Tibial nerve (tissue), 4 donors: ENCODE results near the gene LAMB3.

ENCODE experiments used
- EP300 ChIP-seq, 2 donors: sonication (generic); formaldehyde crosslinking; IDR thresholded peaks; one replicate each; pipeline ENCODE4 v1.6.1; 2017; ENCODE audit warnings: antibody characterized with exemption in 2 of 2, mild to moderate bottlenecking in 1 of 2
- POLR2A ChIP-seq, 2 donors: fragments of 450-650 bp; IDR thresholded peaks; one replicate each; pipeline ENCODE4 v1.6.1; 2017; ENCODE audit warnings: antibody characterized with exemption in 2 of 2, mild to moderate bottlenecking in 2 of 2, moderate library complexity in 2 of 2
- TF ChIP-seq, protein P1 (sequence below), 5 experiments: fragments of 200-600 bp in 3 of 5; fragments of 450-650 bp in 2 of 5; sonication (generic) in 3 of 5; IDR thresholded peaks; one replicate each; pipeline ENCODE4 v1.5.1; 2016 to 2019; ENCODE audit warnings: antibody characterized with exemption in 5 of 5, mild to moderate bottlenecking in 3 of 5, moderate library complexity in 2 of 5

DNA sequence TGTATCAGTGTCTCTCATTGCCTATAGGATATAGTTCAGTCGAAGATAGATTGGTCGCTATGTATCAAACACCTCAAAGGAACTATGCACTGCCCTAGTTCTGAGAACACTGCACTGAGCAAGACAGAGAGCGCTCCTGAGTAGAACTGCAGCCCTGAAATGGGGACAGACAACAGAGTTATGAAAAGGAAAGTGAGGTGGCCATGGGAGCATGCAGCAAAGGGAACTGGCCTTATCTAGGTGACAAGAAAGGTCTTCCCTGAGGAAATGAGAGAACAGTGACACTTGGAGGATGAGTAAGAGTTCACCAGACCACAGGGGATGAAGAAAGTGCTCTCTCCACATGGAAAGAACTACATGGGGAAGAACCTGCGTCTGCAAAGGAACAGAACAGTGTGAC lies 15.5 kb upstream of the LAMB3 start:
- TF ChIP-seq, protein P1, sequence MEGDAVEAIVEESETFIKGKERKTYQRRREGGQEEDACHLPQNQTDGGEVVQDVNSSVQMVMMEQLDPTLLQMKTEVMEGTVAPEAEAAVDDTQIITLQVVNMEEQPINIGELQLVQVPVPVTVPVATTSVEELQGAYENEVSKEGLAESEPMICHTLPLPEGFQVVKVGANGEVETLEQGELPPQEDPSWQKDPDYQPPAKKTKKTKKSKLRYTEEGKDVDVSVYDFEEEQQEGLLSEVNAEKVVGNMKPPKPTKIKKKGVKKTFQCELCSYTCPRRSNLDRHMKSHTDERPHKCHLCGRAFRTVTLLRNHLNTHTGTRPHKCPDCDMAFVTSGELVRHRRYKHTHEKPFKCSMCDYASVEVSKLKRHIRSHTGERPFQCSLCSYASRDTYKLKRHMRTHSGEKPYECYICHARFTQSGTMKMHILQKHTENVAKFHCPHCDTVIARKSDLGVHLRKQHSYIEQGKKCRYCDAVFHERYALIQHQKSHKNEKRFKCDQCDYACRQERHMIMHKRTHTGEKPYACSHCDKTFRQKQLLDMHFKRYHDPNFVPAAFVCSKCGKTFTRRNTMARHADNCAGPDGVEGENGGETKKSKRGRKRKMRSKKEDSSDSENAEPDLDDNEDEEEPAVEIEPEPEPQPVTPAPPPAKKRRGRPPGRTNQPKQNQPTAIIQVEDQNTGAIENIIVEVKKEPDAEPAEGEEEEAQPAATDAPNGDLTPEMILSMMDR (IDR thresholded peaks at IDR 0.05): no peak
- TF ChIP-seq POLR2A (IDR thresholded peaks at IDR 0.05) (no peak), EP300 (IDR thresholded peaks at IDR 0.05) (no peak)
